Liver (tissue), 3 donors: ENCODE results near the gene SKIC8.

Experiments
- CTCF ChIP-seq: fragments of 150-350 bp; IDR thresholded peaks from 2 replicates; pipeline ENCODE4 v1.5.1; 2017; ENCODE audit warnings: improper control_type of control experiment, low read depth, low read length; ENCODE audit not compliant: missing input control
- GABPA ChIP-seq, 2 donors: IDR thresholded peaks in 1 of 2; conservative IDR thresholded peaks in 1 of 2; 2 replicates each; pipeline ENCODE4 v1.6.1; 2016; ENCODE audit warnings: antibody characterized with exemption in 2 of 2, mild to moderate bottlenecking in 1 of 2, moderate library complexity in 1 of 2
- donor health status: healthy.
- donor health status: healthy.

- TF ChIP-seq GABPA (IDR thresholded peaks at IDR 0.05 in 1 of 2, conservative IDR thresholded peaks at IDR 0.05 in 1 of 2) (no peak), CTCF (no peak)
Observed at GRCh38 chr15:78233496-78233895, 65.9 kb downstream of the SKIC8 start.
